Neural progenitor cell (in vitro differentiated cells): ENCODE measurements around the gene TBC1D9B. TPM values are rescaled to one million over a fixed set of nuclear protein-coding genes. Genes with fewer than 3 reads are reported as not detected.

Source experiments
- DNase-seq: peaks from one replicate; pipeline ENCODE4 v3.0.0-alpha.2; 2016; ENCODE audit warnings: low spot score
- H2AFZ ChIP-seq: fragments of 200-600 bp; sonication (generic); replicated peaks from 2 replicates; pipeline ENCODE4 v1.6.1; 2016; ENCODE audit warnings: antibody characterized with exemption
- H3F3A ChIP-seq: fragments of 200-600 bp; sonication (generic); 2 replicates; pipeline ENCODE4 v1.6.1; 2016; ENCODE audit warnings: antibody characterized with exemption, low read depth
- H3K27ac ChIP-seq: fragments of 200-600 bp; sonication (generic); 2 replicates; pipeline ENCODE4 v1.5.1; 2016; ENCODE audit warnings: mild to moderate bottlenecking
- H3K27me3 ChIP-seq: fragments of 200-600 bp; sonication (generic); 2 replicates; pipeline ENCODE4 v1.6.1; 2016; ENCODE audit warnings: mild to moderate bottlenecking, moderate library complexity
- H3K36me3 ChIP-seq: fragments of 200-600 bp; sonication (generic); 2 replicates; pipeline ENCODE4 v1.5.1; 2016
- H3K4me1 ChIP-seq: fragments of 200-600 bp; sonication (generic); 2 replicates; pipeline ENCODE4 v1.6.1; 2016; ENCODE audit warnings: mixed run types
- H3K4me2 ChIP-seq: fragments of 200-600 bp; sonication (generic); 2 replicates; pipeline ENCODE4 v1.6.1; 2016
- H3K4me3 ChIP-seq: fragments of 200-600 bp; sonication (generic); 2 replicates; pipeline ENCODE4 v1.5.1; 2016
- H3K79me2 ChIP-seq: fragments of 200-600 bp; sonication (generic); 2 replicates; pipeline ENCODE4 v1.6.1; 2016; ENCODE audit warnings: low read depth
- H3K9ac ChIP-seq: fragments of 200-600 bp; sonication (generic); 2 replicates; pipeline ENCODE4 v1.6.1; 2016
- H3K9me3 ChIP-seq: fragments of 200-600 bp; sonication (generic); 2 replicates; pipeline ENCODE4 v1.5.1; 2016; ENCODE audit warnings: low read depth
- H4K20me1 ChIP-seq: fragments of 200-600 bp; sonication (generic); 2 replicates; pipeline ENCODE4 v1.6.1; 2016; ENCODE audit warnings: low read depth
- H3K27ac Mint-ChIP-seq: 3 replicates; pipeline ENCODE4 v1.8.0; 2021; ENCODE audit warnings: mixed read lengths
- H3K27me3 Mint-ChIP-seq: 2 replicates; pipeline ENCODE4 v1.8.0; 2022; ENCODE audit warnings: low read depth, mild to moderate bottlenecking, inconsistent platforms, moderate library complexity, mixed read lengths; ENCODE audit not compliant: insufficient read depth
- H3K36me3 Mint-ChIP-seq: 3 replicates; pipeline ENCODE4 v1.8.0; 2021; ENCODE audit warnings: mixed read lengths
- H3K4me1 Mint-ChIP-seq: 3 replicates; pipeline ENCODE4 v1.8.0; 2021; ENCODE audit warnings: mixed read lengths
- H3K4me3 Mint-ChIP-seq: 3 replicates; pipeline ENCODE4 v1.8.0; 2021; ENCODE audit warnings: mild to moderate bottlenecking, moderate library complexity, mixed read lengths
- H3K9me3 Mint-ChIP-seq: 3 replicates; pipeline ENCODE4 v1.8.0; 2020; ENCODE audit warnings: mixed read lengths
- CTCF ChIP-seq: fragments of 200-600 bp; sonication (generic); IDR thresholded peaks from 2 replicates; pipeline ENCODE4 v1.5.1; 2017; ENCODE audit warnings: antibody characterized with exemption, mild to moderate bottlenecking
- EZH2 ChIP-seq: fragments of 200-600 bp; sonication (generic); IDR thresholded peaks from 2 replicates; pipeline ENCODE4 v1.6.1; 2017; ENCODE audit warnings: antibody characterized with exemption, mild to moderate bottlenecking, moderate library complexity
- EZH2phosphoT487 ChIP-seq: fragments of 200-600 bp; sonication (generic); IDR thresholded peaks from 2 replicates; pipeline ENCODE4 v1.6.1; 2017; ENCODE audit warnings: antibody characterized with exemption
- total RNA-seq: library from RNA; depleted of rRNA; stranded (reverse); fragments of >200 nt; gene quantifications from 2 replicates; pipeline ENCODE4 v1.2.3, GENCODE V29; 2015; ENCODE audit warnings: low replicate concordance

TBC1D9B gene
- total RNA-seq, 1 donor from 2014 or later, result 26.7 TPM

- H3K27ac Mint-ChIP-seq, result no peak overlapping the region
- Histone ChIP-seq H3K79me2 (peaks cover 5% of the 10 kb centered on the region), H3K9ac (no peak overlapping the region)
Measured at GRCh38 chr5:179908528-179908927, 831 bp upstream of the TBC1D9B start.

GRCh38 chr5:179906795-179907555 is 722 bp downstream of the TBC1D9B start:
- Mint-ChIP-seq H3K27me3 (peaks cover 2% of the 10 kb centered on the region), H3K9me3 (no peaks in the 10 kb centered on the region), H3K4me1 (peaks cover 6% of the 10 kb centered on the region), H3K4me3 (peak overlapping the region; percentile 90), H3K36me3 (peaks cover 15% of the 10 kb centered on the region), H3K27ac (no peak overlapping the region)
- H2AFZ ChIP-seq, result peak overlapping the region; percentile 87
- H3K27ac ChIP-seq, result no peak overlapping the region
- peak; percentile 69 for DNase-seq
- peaks cover 5% of the 10 kb centered on the region for H4K20me1 ChIP-seq
- H3F3A ChIP-seq, result peaks cover 13% of the 10 kb centered on the region
- H3K9ac ChIP-seq, result peak overlapping the region; percentile 52
- H3K79me2 ChIP-seq, result peaks cover 5% of the 10 kb centered on the region
- no peaks in the 10 kb centered on the region for H3K36me3 ChIP-seq
- peaks cover 6% of the 10 kb centered on the region for H3K4me1 ChIP-seq
- H3K9me3 ChIP-seq, result no peaks in the 10 kb centered on the region
- H3K27me3 ChIP-seq, result peaks cover 5% of the 10 kb centered on the region
- TF ChIP-seq EZH2 (no peak), EZH2phosphoT487 (no peak), CTCF (no peak)
- H3K4me3 ChIP-seq, result peak overlapping the region; percentile 62
- H3K4me2 ChIP-seq, result peak overlapping the region; percentile 99

More at GRCh38 chr5:179908528-179908927, 831 bp upstream of the TBC1D9B start:
- peaks cover 15% of the 10 kb centered on the region for H3K36me3 Mint-ChIP-seq
- H3K27me3 Mint-ChIP-seq, result no peaks in the 10 kb centered on the region
- H3K4me1 Mint-ChIP-seq, result peaks cover 5% of the 10 kb centered on the region
- peaks cover 5% of the 10 kb centered on the region for H3K27me3 ChIP-seq
- peaks cover 5% of the 10 kb centered on the region for H4K20me1 ChIP-seq
- H3K4me3 Mint-ChIP-seq, result peak overlapping the region; percentile 86
- H3K9me3 Mint-ChIP-seq, result no peaks in the 10 kb centered on the region
- H3K4me2 ChIP-seq, result no peak overlapping the region
- H3K4me1 ChIP-seq, result peaks cover 6% of the 10 kb centered on the region
- H3K9me3 ChIP-seq, result no peaks in the 10 kb centered on the region
- H3K27ac ChIP-seq, result no peak overlapping the region
- no peaks in the 10 kb centered on the region for H3K36me3 ChIP-seq
- H3K4me3 ChIP-seq, result no peak overlapping the region
- peaks cover 13% of the 10 kb centered on the region for H3F3A ChIP-seq
- no peak overlapping the region for H2AFZ ChIP-seq
- TF ChIP-seq EZH2phosphoT487, result no peak
- peak; percentile 54 for TF ChIP-seq CTCF
- TF ChIP-seq EZH2, result no peak
- DNase-seq, result peak; percentile 75

- Histone ChIP-seq H3K9ac (no peak overlapping the region), H3K36me3 (no peaks in the 10 kb centered on the region), H3K27ac (no peak overlapping the region), H3K4me3 (peak overlapping the region; percentile 62), H3K9me3 (no peaks in the 10 kb centered on the region), H3K4me1 (peaks cover 6% of the 10 kb centered on the region), H4K20me1 (peaks cover 5% of the 10 kb centered on the region), H3F3A (peaks cover 13% of the 10 kb centered on the region), H2AFZ (no peak overlapping the region), H3K79me2 (peaks cover 5% of the 10 kb centered on the region), H3K4me2 (peak overlapping the region; percentile 99), H3K27me3 (peaks cover 5% of the 10 kb centered on the region)
- peaks cover 8% of the 10 kb centered on the region for H3K4me1 Mint-ChIP-seq
- DNase-seq, result peak; percentile 15
- peaks cover 16% of the 10 kb centered on the region for H3K36me3 Mint-ChIP-seq
- H3K4me3 Mint-ChIP-seq, result peak overlapping the region; percentile 90
- H3K27me3 Mint-ChIP-seq, result peaks cover 3% of the 10 kb centered on the region
- TF ChIP-seq CTCF, result no peak
- no peak for TF ChIP-seq EZH2phosphoT487
- peak overlapping the region; percentile 84 for H3K27ac Mint-ChIP-seq
- no peaks in the 10 kb centered on the region for H3K9me3 Mint-ChIP-seq
Measured at GRCh38 chr5:179906294-179906794, 1.4 kb downstream of the TBC1D9B start.
